T-helper 2 cell treated with Interferon-gamma antibody and Interleukin-4, amounts not matched to agents 100 ng/mL and 5 ng/mL, for 36 hours (primary cell): ENCODE measurements around the gene TTC39B. TPM values are rescaled to one million over a fixed set of nuclear protein-coding genes. Genes with fewer than 3 reads are reported as not detected.

Experiments used
- intact Hi-C: fragments of 100-400 bp; cut with micrococcal nuclease; formaldehyde crosslinking; loops from one replicate; pipeline ENCODE4 v1.15.1; 2023
- total RNA-seq: library from RNA; stranded (reverse); gene quantifications from 2 replicates; pipeline ENCODE4 v1.2.3, GENCODE V29; 2022

TTC39B gene
- total RNA-seq, 1 donor from 2014 or later: 23.5 TPM

- intact Hi-C loops: no loop called here
Observed at GRCh38 chr9:15231788-15232635, 75.0 kb downstream of the TTC39B start.

GRCh38 chr9:15229409-15229808, 77.6 kb downstream of the TTC39B start:
- intact Hi-C loops: no loop called here

- intact Hi-C loops: no loop called here
Observed at GRCh38 chr9:15227491-15227890, 79.5 kb downstream of the TTC39B start.

- intact Hi-C loops: no loop called here
Observed at GRCh38 chr9:15225564-15226126, 81.4 kb downstream of the TTC39B start.

- intact Hi-C loops: no loop called here
Observed at GRCh38 chr9:15222313-15222712, 84.7 kb downstream of the TTC39B start.

GRCh38 chr9:15221746-15222145, 85.3 kb downstream of the TTC39B start:
- intact Hi-C loops: no loop called here

GRCh38 chr9:15220658-15221318, 86.2 kb downstream of the TTC39B start:
- intact Hi-C loops: no loop called here

- intact Hi-C loops: no loop called here
Observed at GRCh38 chr9:15219546-15219945, 87.5 kb downstream of the TTC39B start.

- intact Hi-C loops: no loop called here
Observed at GRCh38 chr9:15218994-15219393, 88.0 kb downstream of the TTC39B start.

GRCh38 chr9:15213249-15213648, 93.8 kb downstream of the TTC39B start:
- intact Hi-C loops: loop anchor here (5.0 kb wide), 2 partner anchors 64 to 99 kb away; no protein-coding TSS in a partner anchor

GRCh38 chr9:15211815-15212495, 95.1 kb downstream of the TTC39B start:
- intact Hi-C loops: loop anchor here (1.0 to 5.0 kb wide), 5 partner anchors 65 to 394 kb away; partner anchors contain the start of gene SNAPC3

- intact Hi-C loops: loop anchor here (1.0 to 5.0 kb wide), 5 partner anchors 66 to 395 kb away; partner anchors contain the start of gene SNAPC3
Observed at GRCh38 chr9:15211160-15211814, 95.7 kb downstream of the TTC39B start.

- intact Hi-C loops: no loop called here
Observed at GRCh38 chr9:15206903-15207696, 99.9 kb downstream of the TTC39B start.

- intact Hi-C loops: no loop called here
Observed at GRCh38 chr9:15205632-15206420, 101.2 kb downstream of the TTC39B start.

GRCh38 chr9:15203581-15203980, 103.4 kb downstream of the TTC39B start:
- intact Hi-C loops: no loop called here

- intact Hi-C loops: no loop called here
Observed at GRCh38 chr9:15200111-15200510, 106.9 kb downstream of the TTC39B start.

GRCh38 chr9:15192856-15193255, 114.2 kb downstream of the TTC39B start:
- intact Hi-C loops: no loop called here

GRCh38 chr9:15191378-15191777, 115.6 kb downstream of the TTC39B start:
- intact Hi-C loops: no loop called here

- intact Hi-C loops: no loop called here
Observed at GRCh38 chr9:15189481-15189880, 117.5 kb downstream of the TTC39B start.
